HepG2 (cell line): ENCODE measurements around the gene ASB3. TPM values are rescaled to one million over a fixed set of nuclear protein-coding genes. Genes with fewer than 3 reads are reported as not detected.

Source experiments
- CCDC6 ChIP-seq: sonication (generic); formaldehyde crosslinking; IDR thresholded peaks from 2 replicates; pipeline ENCODE4 v1.8.1; 2022; ENCODE audit warnings: mild to moderate bottlenecking, missing genetic modification reagents, moderate library complexity
- CENPBD1 ChIP-seq: sonication (generic); formaldehyde crosslinking; IDR thresholded peaks from 2 replicates; pipeline ENCODE4 v1.8.0; 2022; ENCODE audit warnings: missing genetic modification reagents, low read depth, mild to moderate bottlenecking, borderline replicate concordance
- DNMT3B ChIP-seq: conservative IDR thresholded peaks from 2 replicates; pipeline ENCODE4 v1.6.1; 2016; ENCODE audit warnings: missing biosample characterization, control low read depth
- ESRRA ChIP-seq: sonication (generic); formaldehyde crosslinking; IDR thresholded peaks from 2 replicates; pipeline ENCODE4 v1.5.1; 2020; ENCODE audit warnings: mild to moderate bottlenecking, low read depth, missing genetic modification reagents
- GPN1 ChIP-seq: sonication (generic); formaldehyde crosslinking; IDR thresholded peaks from 2 replicates; pipeline ENCODE4 v1.5.1; 2020; ENCODE audit warnings: missing genetic modification reagents, borderline replicate concordance
- KMT2A ChIP-seq: sonication (generic); formaldehyde crosslinking; IDR thresholded peaks from 2 replicates; pipeline ENCODE4 v1.4.0; 2020; ENCODE audit warnings: missing genetic modification reagents
- MED8 ChIP-seq: sonication (generic); formaldehyde crosslinking; IDR thresholded peaks from 2 replicates; pipeline ENCODE4 v1.8.1; 2023; ENCODE audit warnings: mild to moderate bottlenecking, missing genetic modification reagents; ENCODE audit not compliant: insufficient replicate concordance
- MEF2D ChIP-seq: sonication (generic); formaldehyde crosslinking; IDR thresholded peaks from 2 replicates; pipeline ENCODE4 v1.5.1; 2020; ENCODE audit warnings: mild to moderate bottlenecking, missing genetic modification reagents
- MYNN ChIP-seq: sonication (generic); formaldehyde crosslinking; IDR thresholded peaks from 2 replicates; pipeline ENCODE4 v1.4.0; 2020; ENCODE audit warnings: mild to moderate bottlenecking, low read depth, missing genetic modification reagents
- NAIF1 ChIP-seq: sonication (generic); formaldehyde crosslinking; IDR thresholded peaks from 2 replicates; pipeline ENCODE4 v1.5.0; 2020; ENCODE audit warnings: mild to moderate bottlenecking, missing genetic modification reagents, borderline replicate concordance
- NFE2L2 ChIP-seq: fragments of 150-350 bp; IDR thresholded peaks from 2 replicates; pipeline ENCODE4 v1.6.1; 2014; ENCODE audit warnings: low read length
- NR2F6 ChIP-seq, 2 experiments: IDR thresholded peaks; 2 replicates each; pipeline ENCODE4 v1.6.1; 2016; ENCODE audit warnings: antibody characterized with exemption in 1 of 2, mild to moderate bottlenecking in 1 of 2
- PRPF4 ChIP-seq: fragments of 200-400 bp; formaldehyde crosslinking; IDR thresholded peaks from 2 replicates; pipeline ENCODE4 v1.6.1; 2016; ENCODE audit warnings: low read length, low read depth; ENCODE audit not compliant: poor library complexity, severe bottlenecking
- RNF2 ChIP-seq: fragments of 450-650 bp; conservative IDR thresholded peaks from 2 replicates; pipeline ENCODE4 v1.6.1; 2016; ENCODE audit warnings: low read depth
- SAFB2 ChIP-seq: sonication (generic); formaldehyde crosslinking; IDR thresholded peaks from 2 replicates; pipeline ENCODE4 v1.5.1; 2020; ENCODE audit warnings: missing genetic modification reagents, low read depth, mild to moderate bottlenecking, borderline replicate concordance
- SETDB1 ChIP-seq: sonication (generic); formaldehyde crosslinking; IDR thresholded peaks from 2 replicates; pipeline ENCODE4 v1.5.1; 2020; ENCODE audit warnings: missing genetic modification reagents, mild to moderate bottlenecking, borderline replicate concordance
- TP53 ChIP-seq: sonication (generic); formaldehyde crosslinking; conservative IDR thresholded peaks from 2 replicates; pipeline ENCODE4 v1.4.0; 2020; ENCODE audit warnings: missing genetic modification reagents
- XRCC5 ChIP-seq: fragments of 200-400 bp; formaldehyde crosslinking; optimal IDR thresholded peaks from 2 replicates; pipeline ENCODE3; 2017; ENCODE audit warnings: mild to moderate bottlenecking, low read length
- ZIK1 ChIP-seq: sonication (generic); formaldehyde crosslinking; IDR thresholded peaks from 2 replicates; pipeline ENCODE4 v1.5.0; 2020; ENCODE audit warnings: mild to moderate bottlenecking, low read depth, missing genetic modification reagents, borderline replicate concordance
- ZKSCAN1 ChIP-seq: fragments of 150-350 bp; IDR thresholded peaks from 2 replicates; pipeline ENCODE4 v1.6.1; 2014; ENCODE audit warnings: low read length
- ZMYM4 ChIP-seq: sonication (generic); formaldehyde crosslinking; IDR thresholded peaks from 2 replicates; pipeline ENCODE4 v1.8.1; 2023; ENCODE audit warnings: mild to moderate bottlenecking, missing genetic modification reagents
- ZNF232 ChIP-seq: sonication (generic); formaldehyde crosslinking; IDR thresholded peaks from 2 replicates; pipeline ENCODE4 v1.4.0; 2020; ENCODE audit warnings: missing genetic modification reagents, borderline replicate concordance
- ZNF274 ChIP-seq: sonication (generic); formaldehyde crosslinking; IDR thresholded peaks from 2 replicates; pipeline ENCODE4 v1.5.1; 2020; ENCODE audit warnings: mild to moderate bottlenecking, missing genetic modification reagents
- ZNF276 ChIP-seq: sonication (generic); formaldehyde crosslinking; IDR thresholded peaks from 2 replicates; pipeline ENCODE4 v1.4.0; 2020; ENCODE audit warnings: mild to moderate bottlenecking, low read depth, missing genetic modification reagents
- ZNF432 ChIP-seq: sonication (generic); formaldehyde crosslinking; IDR thresholded peaks from 2 replicates; pipeline ENCODE4 v1.5.0; 2020; ENCODE audit warnings: missing genetic modification reagents, mild to moderate bottlenecking, borderline replicate concordance
- ZNF660 ChIP-seq: sonication (generic); formaldehyde crosslinking; IDR thresholded peaks from 2 replicates; pipeline ENCODE4 v1.5.1; 2020; ENCODE audit warnings: mild to moderate bottlenecking, low read depth, missing genetic modification reagents, borderline replicate concordance
- ZNF678 ChIP-seq: sonication (generic); formaldehyde crosslinking; IDR thresholded peaks from 2 replicates; pipeline ENCODE4 v1.4.0; 2020; ENCODE audit warnings: mild to moderate bottlenecking, missing genetic modification reagents
- ZNF713 ChIP-seq: sonication (generic); formaldehyde crosslinking; IDR thresholded peaks from 2 replicates; pipeline ENCODE4 v1.4.0; 2020; ENCODE audit warnings: mild to moderate bottlenecking, missing genetic modification reagents
- ZSCAN25 ChIP-seq: sonication (generic); formaldehyde crosslinking; IDR thresholded peaks from 2 replicates; pipeline ENCODE4 v1.8.0; 2022; ENCODE audit warnings: mild to moderate bottlenecking, missing genetic modification reagents
- polyA plus RNA-seq, 8 experiments: library from polyadenylated mRNA; depleted of rRNA in 3 of 8; stranded (reverse) in 7 of 8; unstranded in 1 of 8; fragments of >200 nt; fragmentation: Illumina TruSeq in 4 of 8; extraction: Trizol in 4 of 8; gene quantifications; 2 replicates each; pipeline versions ENCODE4 v1.2.1 to v1.2.3, GENCODE V29; 2011 to 2016; ENCODE audit warnings: low read depth in 4 of 8, missing spikeins in 1 of 8, mixed read lengths in 1 of 8; ENCODE audit not compliant: insufficient read depth in 1 of 8
- total RNA-seq, 5 experiments: library from RNA; depleted of rRNA; stranded (reverse); fragments of >200 nt; fragmentation: Illumina TruSeq; extraction: Trizol; gene quantifications; 2 replicates each; pipeline ENCODE4 v1.2.3, GENCODE V29; 2016; ENCODE audit warnings: low read depth in 1 of 5

ASB3 gene
- total and polyA plus RNA-seq, 2 of the 13 experiments (the other 11 are each of a cell fraction or from before 2014, with no cell fraction given), result 40.1 to 41.8 TPM

GRCh38 chr2:53767405-53768241, 19.1 kb downstream of the ASB3 start, which contains the start of gene CHAC2 (continued):
- TF ChIP-seq CCDC6 (CRISPR knock-in tag) (peak; percentile 31; the same call in 1 of the 2 replicates), MEF2D (CRISPR knock-in tag) (peak; percentile 19), ZKSCAN1 (no peak), KMT2A (CRISPR knock-in tag) (peak; percentile 94), ZSCAN25 (CRISPR knock-in tag) (no peak), ZMYM4 (CRISPR knock-in tag) (peak; percentile 69), SAFB2 (CRISPR knock-in tag) (0 out of 2 replicates have a peak, but pooled peaks have one; percentile 64), ZNF432 (CRISPR knock-in tag) (no peak), ZNF232 (CRISPR knock-in tag) (no peak), SETDB1 (CRISPR knock-in tag) (no peak), DNMT3B (CRISPR knock-in tag) (no peak), XRCC5 (peak; percentile 58), ZNF660 (CRISPR knock-in tag) (no peak), MED8 (CRISPR knock-in tag) (no peak), ZNF276 (CRISPR knock-in tag) (peak; percentile 44; the same call in 1 of the 2 replicates), MYNN (CRISPR knock-in tag) (no peak), GPN1 (CRISPR knock-in tag) (no peak), CENPBD1 (CRISPR knock-in tag) (no peak), ESRRA (CRISPR knock-in tag) (no peak), ZIK1 (CRISPR knock-in tag) (no peak), ZNF274 (peak; percentile 71; the same call in 1 of the 2 replicates), ZNF678 (CRISPR knock-in tag) (no peak), NR2F6 (IDR thresholded peaks at IDR 0.05) (peak; percentile 55; the same call in 1 of the 2 replicates), NR2F6 (CRISPR knock-in tag; IDR thresholded peaks at IDR 0.05) (peak; percentile 33; the same call in 1 of the 2 replicates), RNF2 (no peak), PRPF4 (no peak), ZNF713 (CRISPR knock-in tag) (no peak), NAIF1 (CRISPR knock-in tag) (no peak), TP53 (no peak), NFE2L2 (no peak)
